NT2/D1 (cell line): ENCODE measurements around the gene SP140L.
"Not testable (repeated sequence)": the region's sequence is repeated elsewhere in the genome, so short reads cannot be mapped to it uniquely, and the experiment has no call there.

ENCODE experiments used
- DNase-seq: peaks from one replicate; pipeline ENCODE4 v3.0.0-alpha.2; 2011; ENCODE audit warnings: low read depth, low spot score
- H3K27me3 ChIP-seq: 2 replicates; pipeline ENCODE4 v1.6.0; 2011; ENCODE audit warnings: mild to moderate bottlenecking; ENCODE audit not compliant: insufficient read length, insufficient read depth
- H3K36me3 ChIP-seq: 2 replicates; pipeline ENCODE4 v1.6.1; 2011; ENCODE audit warnings: mild to moderate bottlenecking, low read length, mixed read lengths; ENCODE audit not compliant: insufficient read depth, insufficient read length
- H3K4me1 ChIP-seq: 2 replicates; pipeline ENCODE4 v1.5.1; 2011; ENCODE audit not compliant: insufficient read depth, insufficient read length
- H3K4me3 ChIP-seq: 2 replicates; pipeline ENCODE4 v1.5.1; 2011; ENCODE audit warnings: low read depth; ENCODE audit not compliant: insufficient read length
- H3K9ac ChIP-seq: 2 replicates; pipeline ENCODE4 v1.6.0; 2011; ENCODE audit warnings: low read depth; ENCODE audit not compliant: insufficient read length
- H3K9me3 ChIP-seq: 2 replicates; pipeline ENCODE4 v1.5.1; 2011; ENCODE audit warnings: mild to moderate bottlenecking, low read length; ENCODE audit not compliant: insufficient read depth
- SUZ12 ChIP-seq: IDR thresholded peaks from 2 replicates; pipeline ENCODE4 v1.6.1; 2011; ENCODE audit not compliant: insufficient read length, insufficient read depth; ENCODE audit errors: extremely low read depth
- YY1 ChIP-seq: IDR thresholded peaks from 2 replicates; pipeline ENCODE4 v1.6.1; 2011; ENCODE audit not compliant: insufficient read length, insufficient read depth
- ZNF274 ChIP-seq: IDR thresholded peaks from 2 replicates; pipeline ENCODE4 v1.6.1; 2011; ENCODE audit warnings: mild to moderate bottlenecking, low read depth, low read length

Gene SP140L

GRCh38 chr2:230305416-230306275 is 21.3 kb upstream of the SP140L start:
- no peaks in the 10 kb centered on the region for H3K4me1 ChIP-seq
- TF ChIP-seq ZNF274 (no peak), SUZ12 (no peak), YY1 (no peak)
- H3K27me3 ChIP-seq: no peaks in the 10 kb centered on the region
- no peaks in the 10 kb centered on the region; the same call in 1 of the 2 replicates for H3K9me3 ChIP-seq
- H3K36me3 ChIP-seq: no peaks in the 10 kb centered on the region
- no peak overlapping the region for H3K4me3 ChIP-seq
- H3K9ac ChIP-seq: no peak overlapping the region
- DNase-seq: no peak

- no peak overlapping the region for H3K9ac ChIP-seq
- DNase-seq: no peak
- no peaks in the 10 kb centered on the region for H3K27me3 ChIP-seq
- no peaks in the 10 kb centered on the region; the same call in 1 of the 2 replicates for H3K9me3 ChIP-seq
- H3K4me1 ChIP-seq: no peaks in the 10 kb centered on the region
- H3K36me3 ChIP-seq: no peaks in the 10 kb centered on the region
- TF ChIP-seq ZNF274: no peak
- no peak for TF ChIP-seq YY1
- no peak for TF ChIP-seq SUZ12
- no peak overlapping the region for H3K4me3 ChIP-seq
Measured at GRCh38 chr2:230306474-230306873, 20.5 kb upstream of the SP140L start.

GRCh38 chr2:230307485-230307884 is 19.5 kb upstream of the SP140L start:
- Histone ChIP-seq H3K9ac (no peak overlapping the region), H3K4me1 (no peaks in the 10 kb centered on the region), H3K9me3 (no peaks in the 10 kb centered on the region; the same call in 1 of the 2 replicates), H3K4me3 (no peak overlapping the region), H3K27me3 (no peaks in the 10 kb centered on the region), H3K36me3 (no peaks in the 10 kb centered on the region)
- no peak for TF ChIP-seq YY1
- no peak for TF ChIP-seq SUZ12
- DNase-seq: no peak

GRCh38 chr2:230308402-230309000 is 18.5 kb upstream of the SP140L start:
- Histone ChIP-seq H3K36me3 (no peaks in the 10 kb centered on the region), H3K9ac (no peak overlapping the region), H3K9me3 (no peaks in the 10 kb centered on the region; the same call in 1 of the 2 replicates), H3K27me3 (no peaks in the 10 kb centered on the region), H3K4me1 (no peaks in the 10 kb centered on the region), H3K4me3 (no peak overlapping the region)
- no peak for DNase-seq
- TF ChIP-seq ZNF274: no peak
- no peak for TF ChIP-seq YY1

GRCh38 chr2:230310792-230311191 is 16.2 kb upstream of the SP140L start:
- H3K27me3 ChIP-seq, H3K4me1 ChIP-seq, H3K9me3 ChIP-seq, H3K9ac ChIP-seq, H3K36me3 ChIP-seq, H3K4me3 ChIP-seq, DNase-seq: not testable (repeated sequence)

DNA sequence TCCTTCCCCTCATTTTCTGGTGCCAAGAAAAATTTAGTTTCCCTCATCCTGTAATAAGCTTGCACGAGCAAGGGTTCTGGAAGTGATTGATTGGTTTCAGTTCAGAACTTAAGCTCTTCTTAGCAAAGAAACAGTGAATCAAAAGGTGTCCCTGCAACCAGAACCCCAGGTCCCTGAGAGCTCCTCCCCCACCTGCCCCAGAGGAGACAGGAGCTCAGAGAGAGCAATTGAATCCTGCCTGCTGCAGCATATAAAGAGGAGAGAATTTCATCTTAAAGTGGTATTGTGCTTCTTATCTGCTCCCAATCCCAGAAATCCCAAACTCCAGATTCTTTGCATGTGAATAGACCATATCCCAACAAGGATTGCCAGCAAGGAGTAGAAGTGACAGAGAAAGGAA is 15.4 kb upstream of the SP140L start:
- H3K9ac ChIP-seq, H3K9me3 ChIP-seq, H3K4me1 ChIP-seq, H3K4me3 ChIP-seq, DNase-seq, H3K36me3 ChIP-seq, H3K27me3 ChIP-seq: not testable (repeated sequence)

- Histone ChIP-seq H3K9me3 (no peaks in the 10 kb centered on the region), H3K9ac (no peak overlapping the region), H3K4me3 (no peak overlapping the region), H3K4me1 (no peaks in the 10 kb centered on the region), H3K36me3 (no peaks in the 10 kb centered on the region), H3K27me3 (no peaks in the 10 kb centered on the region)
- no peak for TF ChIP-seq ZNF274
- TF ChIP-seq YY1: no peak
- no peak for TF ChIP-seq SUZ12
- no peak for DNase-seq
Measured at GRCh38 chr2:230312638-230313037, 14.4 kb upstream of the SP140L start.

DNA sequence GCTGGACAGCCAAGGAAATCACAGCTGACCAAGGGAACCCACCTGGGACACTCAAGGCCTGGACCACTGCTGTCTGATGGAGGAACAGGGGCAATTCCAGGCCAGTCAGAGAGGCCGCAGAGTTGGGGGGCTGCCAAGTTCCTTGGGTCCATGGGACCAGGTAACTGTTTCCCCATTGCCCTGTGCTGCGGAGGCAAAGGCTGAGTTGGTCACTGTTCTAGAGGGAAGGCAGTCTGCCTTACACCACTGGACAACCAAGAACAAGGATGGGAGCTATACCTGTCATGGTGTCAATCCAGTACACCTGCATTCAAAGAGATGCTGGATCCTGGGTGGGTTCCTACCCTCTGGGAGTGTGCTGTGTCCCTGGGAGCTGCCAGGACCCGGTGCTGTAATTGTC is 9.6 kb upstream of the SP140L start:
- no peaks in the 10 kb centered on the region for H3K27me3 ChIP-seq
- H3K4me3 ChIP-seq: no peak overlapping the region
- no peaks in the 10 kb centered on the region for H3K4me1 ChIP-seq
- H3K9ac ChIP-seq: no peak overlapping the region
- peaks cover 15% of the 10 kb centered on the region; the same call in 1 of the 2 replicates for H3K9me3 ChIP-seq
- TF ChIP-seq ZNF274 (no peak), YY1 (no peak), SUZ12 (no peak)
- no peaks in the 10 kb centered on the region for H3K36me3 ChIP-seq
- DNase-seq: no peak
